Measurements from ENCODE around the gene SLCO4C1. TPM values are rescaled to one million over a fixed set of nuclear protein-coding genes. Genes with fewer than 3 reads are reported as not detected.

SLCO4C1 gene
- total and polyA plus RNA-seq, 9 of the 15 experiments (the other 6 are each of a cell fraction or from before 2014, with no cell fraction given), result 0.04 to 1.1 (median 0.13) TPM; not detected in 1

DNA sequence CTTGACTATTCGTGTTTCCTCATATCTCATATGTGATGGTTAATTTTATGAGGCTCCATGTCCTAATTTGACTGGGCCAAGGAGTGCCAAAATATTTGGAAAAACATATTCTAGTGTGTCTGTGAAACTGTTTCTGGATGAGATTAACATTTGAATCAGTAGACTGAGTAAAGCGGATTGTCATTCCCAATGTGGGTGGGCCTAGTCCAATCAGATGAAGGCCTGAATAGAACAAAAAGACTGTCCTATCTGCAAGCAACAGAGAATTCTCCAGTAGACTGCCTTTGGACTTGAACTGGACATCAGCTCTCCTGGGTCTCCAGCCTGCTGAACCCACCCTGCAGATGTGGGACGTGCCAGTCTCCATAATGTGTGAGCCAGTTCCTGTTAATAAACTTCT, 13.5 kb upstream of the SLCO4C1 start:
- Histone ChIP-seq H2AFZ (ENCODE audit: low read depth, low read length) (no peak overlapping the region), H3K4me1 (replicated peaks in 1 of 2; ENCODE audit: control insufficient read depth in 2 of 2, insufficient read depth in 2 of 2, low read length in 2 of 2) (no peaks in the 10 kb centered on the region), H3K4me2 (ENCODE audit: insufficient read depth, low read length) (no peak overlapping the region), H4K20me1 (replicated peaks; ENCODE audit: control insufficient read depth, insufficient read depth, low read length) (no peaks in the 10 kb centered on the region), H3K4me3 (no peak overlapping the region), H3K9ac (ENCODE audit: insufficient read depth in 1 of 2, low read depth in 2 of 2, low read length in 2 of 2) (no peak overlapping the region), H3K9me3 (replicated peaks; ENCODE audit: control insufficient read depth, insufficient read depth, low read depth, low read length) (no peaks in the 10 kb centered on the region), H3K27me3 (ENCODE audit: control insufficient read depth in 2 of 2, insufficient read depth in 2 of 2, low read length in 2 of 2) (no peaks in the 10 kb centered on the region), H3K79me2 (ENCODE audit: control insufficient read depth, insufficient read depth, low read length) (no peaks in the 10 kb centered on the region), H3K9me1 (ENCODE audit: control insufficient read depth, insufficient read depth, low read length) (no peaks in the 10 kb centered on the region), H3K36me3 (ENCODE audit: control insufficient read depth, insufficient read depth, low read length) (no peaks in the 10 kb centered on the region), H3K27ac (ENCODE audit: extremely low read depth, low read depth, low read length) (no peak overlapping the region)
- intact Hi-C loops (cut with micrococcal nuclease), result no loop called here
- in situ Hi-C loops (cut with MboI), result no loop called here
- no peak for TF ChIP-seq MCM7 (IDR thresholded peaks at IDR 0.05)
- peak; percentile 87 for TF ChIP-seq ZNF134 (CRISPR knock-in tag; conservative IDR thresholded peaks at IDR 0.05)
- no TSS peak for BruUV-seq (replicated peaks)
- WGBS (ENCODE audit: insufficient coverage, low coverage, missing lambda C conversion rate), result 0% methylated on average over 3 of the region's 3 CpGs
- DNase-seq (ENCODE audit: extremely low read depth in 1 of 4, low spot score in 3 of 4), result no peak
- POLR2A ChIA-PET, result no interaction called here
- CTCF ChIA-PET (ENCODE audit: low intra/inter-chr PET ratio), result no interaction called here
- no peak for ATAC-seq
- no peak for FAIRE-seq

DNA sequence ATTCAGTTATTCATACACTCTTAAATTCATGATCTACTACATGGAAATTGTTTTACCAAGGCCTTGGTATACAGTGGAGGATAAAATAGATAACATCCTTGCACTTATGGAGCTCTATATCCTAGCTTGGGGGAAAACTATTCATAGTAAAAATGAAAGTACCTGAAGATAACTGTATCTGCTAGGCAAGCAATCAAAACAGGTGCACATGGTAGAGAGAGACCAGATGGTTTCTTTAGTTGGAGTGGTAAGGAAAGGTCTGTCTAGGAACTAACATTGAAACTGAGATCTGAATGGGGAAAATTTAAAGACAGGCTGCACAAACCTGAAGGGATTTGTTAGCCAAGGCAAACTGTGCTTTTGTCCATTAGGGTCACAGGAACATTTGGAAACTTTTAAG, 11.1 kb upstream of the SLCO4C1 start:
- H3K4me2 ChIP-seq (ENCODE audit: insufficient read depth, low read length), result no peak overlapping the region
- no peak overlapping the region for H3K9ac ChIP-seq (ENCODE audit: insufficient read depth in 1 of 2, low read depth in 2 of 2, low read length in 2 of 2)
- H3K27ac ChIP-seq (ENCODE audit: extremely low read depth, low read depth, low read length), result no peak overlapping the region
- BruUV-seq (replicated peaks), result no TSS peak
- in situ Hi-C loops (cut with MboI) (no loop called here), intact Hi-C loops (cut with micrococcal nuclease) (no loop called here)
- H3K9me1 ChIP-seq (ENCODE audit: control insufficient read depth, insufficient read depth, low read length), result no peaks in the 10 kb centered on the region
- no peak overlapping the region for H2AFZ ChIP-seq (ENCODE audit: low read depth, low read length)
- H3K4me1 ChIP-seq (replicated peaks in 1 of 2; ENCODE audit: control insufficient read depth in 2 of 2, insufficient read depth in 2 of 2, low read length in 2 of 2), result no peaks in the 10 kb centered on the region
- ATAC-seq (no peak), FAIRE-seq (no peak), DNase-seq (ENCODE audit: extremely low read depth in 1 of 4, low spot score in 3 of 4) (no peak)
- no peaks in the 10 kb centered on the region for H3K9me3 ChIP-seq (replicated peaks; ENCODE audit: control insufficient read depth, insufficient read depth, low read depth, low read length)
- no peaks in the 10 kb centered on the region for H3K36me3 ChIP-seq (ENCODE audit: control insufficient read depth, insufficient read depth, low read length)
- no peaks in the 10 kb centered on the region for H4K20me1 ChIP-seq (replicated peaks; ENCODE audit: control insufficient read depth, insufficient read depth, low read length)
- no peak for TF ChIP-seq POLR2AphosphoS2 (IDR thresholded peaks at IDR 0.05; ENCODE audit: low read length)
- TF ChIP-seq, protein P1, sequence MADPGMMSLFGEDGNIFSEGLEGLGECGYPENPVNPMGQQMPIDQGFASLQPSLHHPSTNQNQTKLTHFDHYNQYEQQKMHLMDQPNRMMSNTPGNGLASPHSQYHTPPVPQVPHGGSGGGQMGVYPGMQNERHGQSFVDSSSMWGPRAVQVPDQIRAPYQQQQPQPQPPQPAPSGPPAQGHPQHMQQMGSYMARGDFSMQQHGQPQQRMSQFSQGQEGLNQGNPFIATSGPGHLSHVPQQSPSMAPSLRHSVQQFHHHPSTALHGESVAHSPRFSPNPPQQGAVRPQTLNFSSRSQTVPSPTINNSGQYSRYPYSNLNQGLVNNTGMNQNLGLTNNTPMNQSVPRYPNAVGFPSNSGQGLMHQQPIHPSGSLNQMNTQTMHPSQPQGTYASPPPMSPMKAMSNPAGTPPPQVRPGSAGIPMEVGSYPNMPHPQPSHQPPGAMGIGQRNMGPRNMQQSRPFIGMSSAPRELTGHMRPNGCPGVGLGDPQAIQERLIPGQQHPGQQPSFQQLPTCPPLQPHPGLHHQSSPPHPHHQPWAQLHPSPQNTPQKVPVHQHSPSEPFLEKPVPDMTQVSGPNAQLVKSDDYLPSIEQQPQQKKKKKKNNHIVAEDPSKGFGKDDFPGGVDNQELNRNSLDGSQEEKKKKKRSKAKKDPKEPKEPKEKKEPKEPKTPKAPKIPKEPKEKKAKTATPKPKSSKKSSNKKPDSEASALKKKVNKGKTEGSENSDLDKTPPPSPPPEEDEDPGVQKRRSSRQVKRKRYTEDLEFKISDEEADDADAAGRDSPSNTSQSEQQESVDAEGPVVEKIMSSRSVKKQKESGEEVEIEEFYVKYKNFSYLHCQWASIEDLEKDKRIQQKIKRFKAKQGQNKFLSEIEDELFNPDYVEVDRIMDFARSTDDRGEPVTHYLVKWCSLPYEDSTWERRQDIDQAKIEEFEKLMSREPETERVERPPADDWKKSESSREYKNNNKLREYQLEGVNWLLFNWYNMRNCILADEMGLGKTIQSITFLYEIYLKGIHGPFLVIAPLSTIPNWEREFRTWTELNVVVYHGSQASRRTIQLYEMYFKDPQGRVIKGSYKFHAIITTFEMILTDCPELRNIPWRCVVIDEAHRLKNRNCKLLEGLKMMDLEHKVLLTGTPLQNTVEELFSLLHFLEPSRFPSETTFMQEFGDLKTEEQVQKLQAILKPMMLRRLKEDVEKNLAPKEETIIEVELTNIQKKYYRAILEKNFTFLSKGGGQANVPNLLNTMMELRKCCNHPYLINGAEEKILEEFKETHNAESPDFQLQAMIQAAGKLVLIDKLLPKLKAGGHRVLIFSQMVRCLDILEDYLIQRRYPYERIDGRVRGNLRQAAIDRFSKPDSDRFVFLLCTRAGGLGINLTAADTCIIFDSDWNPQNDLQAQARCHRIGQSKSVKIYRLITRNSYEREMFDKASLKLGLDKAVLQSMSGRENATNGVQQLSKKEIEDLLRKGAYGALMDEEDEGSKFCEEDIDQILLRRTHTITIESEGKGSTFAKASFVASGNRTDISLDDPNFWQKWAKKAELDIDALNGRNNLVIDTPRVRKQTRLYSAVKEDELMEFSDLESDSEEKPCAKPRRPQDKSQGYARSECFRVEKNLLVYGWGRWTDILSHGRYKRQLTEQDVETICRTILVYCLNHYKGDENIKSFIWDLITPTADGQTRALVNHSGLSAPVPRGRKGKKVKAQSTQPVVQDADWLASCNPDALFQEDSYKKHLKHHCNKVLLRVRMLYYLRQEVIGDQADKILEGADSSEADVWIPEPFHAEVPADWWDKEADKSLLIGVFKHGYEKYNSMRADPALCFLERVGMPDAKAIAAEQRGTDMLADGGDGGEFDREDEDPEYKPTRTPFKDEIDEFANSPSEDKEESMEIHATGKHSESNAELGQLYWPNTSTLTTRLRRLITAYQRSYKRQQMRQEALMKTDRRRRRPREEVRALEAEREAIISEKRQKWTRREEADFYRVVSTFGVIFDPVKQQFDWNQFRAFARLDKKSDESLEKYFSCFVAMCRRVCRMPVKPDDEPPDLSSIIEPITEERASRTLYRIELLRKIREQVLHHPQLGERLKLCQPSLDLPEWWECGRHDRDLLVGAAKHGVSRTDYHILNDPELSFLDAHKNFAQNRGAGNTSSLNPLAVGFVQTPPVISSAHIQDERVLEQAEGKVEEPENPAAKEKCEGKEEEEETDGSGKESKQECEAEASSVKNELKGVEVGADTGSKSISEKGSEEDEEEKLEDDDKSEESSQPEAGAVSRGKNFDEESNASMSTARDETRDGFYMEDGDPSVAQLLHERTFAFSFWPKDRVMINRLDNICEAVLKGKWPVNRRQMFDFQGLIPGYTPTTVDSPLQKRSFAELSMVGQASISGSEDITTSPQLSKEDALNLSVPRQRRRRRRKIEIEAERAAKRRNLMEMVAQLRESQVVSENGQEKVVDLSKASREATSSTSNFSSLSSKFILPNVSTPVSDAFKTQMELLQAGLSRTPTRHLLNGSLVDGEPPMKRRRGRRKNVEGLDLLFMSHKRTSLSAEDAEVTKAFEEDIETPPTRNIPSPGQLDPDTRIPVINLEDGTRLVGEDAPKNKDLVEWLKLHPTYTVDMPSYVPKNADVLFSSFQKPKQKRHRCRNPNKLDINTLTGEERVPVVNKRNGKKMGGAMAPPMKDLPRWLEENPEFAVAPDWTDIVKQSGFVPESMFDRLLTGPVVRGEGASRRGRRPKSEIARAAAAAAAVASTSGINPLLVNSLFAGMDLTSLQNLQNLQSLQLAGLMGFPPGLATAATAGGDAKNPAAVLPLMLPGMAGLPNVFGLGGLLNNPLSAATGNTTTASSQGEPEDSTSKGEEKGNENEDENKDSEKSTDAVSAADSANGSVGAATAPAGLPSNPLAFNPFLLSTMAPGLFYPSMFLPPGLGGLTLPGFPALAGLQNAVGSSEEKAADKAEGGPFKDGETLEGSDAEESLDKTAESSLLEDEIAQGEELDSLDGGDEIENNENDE (IDR thresholded peaks at IDR 0.05; ENCODE audit: low read depth, low read length), result no peak
- TF ChIP-seq TAF7 (tag; IDR thresholded peaks at IDR 0.05), result no peak
- no peak for TF ChIP-seq ZNF561 (CRISPR knock-in tag; conservative IDR thresholded peaks at IDR 0.05)
- TF ChIP-seq HSF4 (CRISPR knock-in tag; IDR thresholded peaks at IDR 0.05; ENCODE audit: borderline replicate concordance), result no peak
- CTCF ChIA-PET (ENCODE audit: low intra/inter-chr PET ratio), result no interaction called here
- no peak overlapping the region for H3K4me3 ChIP-seq
- no peaks in the 10 kb centered on the region for H3K27me3 ChIP-seq (ENCODE audit: control insufficient read depth in 2 of 2, insufficient read depth in 2 of 2, low read length in 2 of 2)
- H3K79me2 ChIP-seq (ENCODE audit: control insufficient read depth, insufficient read depth, low read length), result no peaks in the 10 kb centered on the region
- POLR2A ChIA-PET, result no interaction called here

Measured in K562 (cell line).